ENCODE results near the gene HERPUD2. TPM values are rescaled to one million over a fixed set of nuclear protein-coding genes. Genes with fewer than 3 reads are reported as not detected.

HERPUD2 gene
- total RNA-seq, 6 experiments from 2014 or later: 21.2 to 26.5 (median 22.6) TPM

DNA sequence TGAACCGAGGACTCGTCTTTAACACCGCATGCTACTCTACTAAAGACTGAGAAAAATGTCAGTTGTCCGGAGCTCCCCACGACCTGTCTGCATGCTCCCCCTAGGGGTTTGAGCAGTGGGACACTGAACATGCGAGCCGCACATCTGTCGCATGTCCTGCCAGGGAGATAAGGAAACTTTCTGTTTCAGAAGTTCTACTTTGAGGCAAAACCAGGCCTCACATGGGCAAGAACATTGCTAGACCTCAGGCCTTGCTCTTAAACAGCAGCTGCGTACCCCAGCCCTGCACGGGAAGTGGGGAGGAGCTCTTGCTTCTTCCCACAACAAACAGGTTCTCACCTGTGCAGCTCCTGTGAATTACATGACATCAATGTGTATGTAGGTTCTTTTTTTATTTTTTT lies 30.3 kb upstream of the HERPUD2 start:
- no peaks in the 10 kb centered on the region; the same call in 1 of the 2 replicates for H3K4me1 Mint-ChIP-seq (ENCODE audit: low read depth)
- no peak overlapping the region for H3K27ac Mint-ChIP-seq
- TF ChIP-seq, protein P1, sequence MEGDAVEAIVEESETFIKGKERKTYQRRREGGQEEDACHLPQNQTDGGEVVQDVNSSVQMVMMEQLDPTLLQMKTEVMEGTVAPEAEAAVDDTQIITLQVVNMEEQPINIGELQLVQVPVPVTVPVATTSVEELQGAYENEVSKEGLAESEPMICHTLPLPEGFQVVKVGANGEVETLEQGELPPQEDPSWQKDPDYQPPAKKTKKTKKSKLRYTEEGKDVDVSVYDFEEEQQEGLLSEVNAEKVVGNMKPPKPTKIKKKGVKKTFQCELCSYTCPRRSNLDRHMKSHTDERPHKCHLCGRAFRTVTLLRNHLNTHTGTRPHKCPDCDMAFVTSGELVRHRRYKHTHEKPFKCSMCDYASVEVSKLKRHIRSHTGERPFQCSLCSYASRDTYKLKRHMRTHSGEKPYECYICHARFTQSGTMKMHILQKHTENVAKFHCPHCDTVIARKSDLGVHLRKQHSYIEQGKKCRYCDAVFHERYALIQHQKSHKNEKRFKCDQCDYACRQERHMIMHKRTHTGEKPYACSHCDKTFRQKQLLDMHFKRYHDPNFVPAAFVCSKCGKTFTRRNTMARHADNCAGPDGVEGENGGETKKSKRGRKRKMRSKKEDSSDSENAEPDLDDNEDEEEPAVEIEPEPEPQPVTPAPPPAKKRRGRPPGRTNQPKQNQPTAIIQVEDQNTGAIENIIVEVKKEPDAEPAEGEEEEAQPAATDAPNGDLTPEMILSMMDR (IDR thresholded peaks at IDR 0.05): no peak; the same call in 1 of the 2 replicates

DNA sequence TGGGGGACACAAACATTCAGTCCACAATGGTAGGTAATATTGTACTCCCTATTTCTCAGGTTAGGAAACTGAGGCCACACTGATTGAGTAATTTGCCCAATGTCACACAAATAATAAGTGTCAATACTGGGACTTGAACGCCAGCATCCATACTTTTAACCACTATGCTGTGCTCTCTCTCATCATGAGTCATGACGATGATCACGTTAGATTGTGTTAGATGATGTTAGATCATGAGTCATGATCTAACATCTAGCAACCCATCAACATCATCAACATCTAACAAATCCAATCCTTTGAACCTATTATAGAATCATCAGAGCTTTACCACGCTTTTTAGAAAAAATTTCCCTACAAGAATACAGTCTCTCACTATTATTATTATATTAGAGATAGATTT lies 28.1 kb upstream of the HERPUD2 start:
- TF ChIP-seq, protein P1 (IDR thresholded peaks at IDR 0.05): peak; percentile 36; the same call in 1 of the 2 replicates
- H3K4me1 Mint-ChIP-seq (ENCODE audit: low read depth): no peaks in the 10 kb centered on the region
- H3K36me3 Mint-ChIP-seq (ENCODE audit: low read depth): no peaks in the 10 kb centered on the region
- H3K9me3 Mint-ChIP-seq: no peaks in the 10 kb centered on the region
- peaks cover 5% of the 10 kb centered on the region for H3K27me3 Mint-ChIP-seq (ENCODE audit: insufficient read depth)
- DNase-seq: peak; percentile 47
- H3K4me3 Mint-ChIP-seq: no peak overlapping the region
- H3K27ac Mint-ChIP-seq: no peak overlapping the region

More for the DNA sequence above, 30.3 kb upstream of the HERPUD2 start:
- DNase-seq: no peak
- no peaks in the 10 kb centered on the region for H3K9me3 Mint-ChIP-seq
- H3K4me3 Mint-ChIP-seq: no peak overlapping the region
- peaks cover 13% of the 10 kb centered on the region; the same call in 1 of the 2 replicates for H3K27me3 Mint-ChIP-seq (ENCODE audit: insufficient read depth)
- H3K36me3 Mint-ChIP-seq (ENCODE audit: low read depth): no peaks in the 10 kb centered on the region

DNA sequence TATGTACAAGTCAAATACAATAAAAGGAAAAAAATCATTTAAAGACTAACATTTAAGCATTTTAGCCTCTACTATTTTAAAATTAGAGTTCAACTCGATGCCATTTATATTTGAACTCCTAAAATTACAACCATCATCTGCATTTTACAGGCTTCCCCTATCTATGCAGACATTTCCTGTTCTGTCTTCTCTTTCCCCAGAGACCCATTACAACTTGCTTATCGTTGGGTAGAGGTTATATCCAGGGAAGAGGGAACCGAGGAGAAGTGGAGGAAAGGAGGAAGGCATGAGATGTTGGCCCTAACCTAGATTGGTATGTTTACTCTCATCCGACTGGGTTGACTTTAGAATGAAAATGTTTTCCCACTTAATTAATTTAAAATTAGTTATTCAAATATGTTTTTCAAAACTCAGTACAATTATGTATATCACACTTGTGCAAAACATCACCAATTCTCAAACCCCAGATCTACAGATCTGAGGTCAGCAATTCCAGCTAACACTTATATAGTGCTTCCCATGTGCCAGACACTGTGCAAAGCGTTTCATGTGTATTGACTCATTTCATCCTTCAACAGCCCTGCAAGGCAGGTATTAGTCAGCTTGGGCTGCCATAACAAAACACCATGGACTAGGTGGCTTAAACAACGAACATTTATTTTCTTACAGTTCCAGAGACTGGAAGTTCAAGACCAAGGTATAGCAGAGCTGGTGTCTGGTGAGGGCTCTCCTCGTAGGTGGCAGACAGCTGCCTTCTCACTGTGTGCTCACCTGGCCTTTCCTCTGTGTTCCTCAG lies 27.3 kb upstream of the HERPUD2 start:
- Mint-ChIP-seq H3K4me3 (no peak overlapping the region), H3K27ac (no peak overlapping the region), H3K36me3 (ENCODE audit: low read depth) (no peaks in the 10 kb centered on the region), H3K27me3 (ENCODE audit: insufficient read depth) (peaks cover 5% of the 10 kb centered on the region), H3K9me3 (no peaks in the 10 kb centered on the region), H3K4me1 (ENCODE audit: low read depth) (no peaks in the 10 kb centered on the region)
- DNase-seq: no peak
- TF ChIP-seq, protein P1 (IDR thresholded peaks at IDR 0.05): no peak

DNA sequence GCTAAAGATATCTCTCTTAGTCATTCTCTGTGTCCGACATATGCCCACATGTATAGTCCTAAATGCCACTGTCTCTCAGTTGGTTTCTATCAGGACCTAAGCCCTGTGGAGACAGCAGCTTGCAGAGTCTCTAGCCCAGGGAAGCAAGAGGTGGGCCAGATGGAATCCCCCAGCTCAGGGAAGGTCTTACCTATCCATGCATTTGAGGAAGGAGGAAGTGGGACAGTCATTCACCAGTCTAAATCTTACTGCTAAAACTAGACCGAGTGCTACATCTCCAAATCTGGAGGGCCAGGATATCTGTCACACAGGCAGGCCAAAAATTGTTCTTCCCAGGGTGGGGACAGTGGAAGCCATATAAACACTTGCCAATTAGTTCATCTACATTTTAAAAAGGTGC lies 26.4 kb upstream of the HERPUD2 start:
- H3K27me3 Mint-ChIP-seq (ENCODE audit: insufficient read depth): peaks cover 5% of the 10 kb centered on the region
- H3K4me1 Mint-ChIP-seq (ENCODE audit: low read depth): peaks cover 5% of the 10 kb centered on the region
- DNase-seq: no peak
- H3K27ac Mint-ChIP-seq: no peak overlapping the region
- TF ChIP-seq, protein P1 (IDR thresholded peaks at IDR 0.05): no peak
- no peaks in the 10 kb centered on the region for H3K36me3 Mint-ChIP-seq (ENCODE audit: low read depth)
- H3K9me3 Mint-ChIP-seq: no peaks in the 10 kb centered on the region
- no peak overlapping the region for H3K4me3 Mint-ChIP-seq

DNA sequence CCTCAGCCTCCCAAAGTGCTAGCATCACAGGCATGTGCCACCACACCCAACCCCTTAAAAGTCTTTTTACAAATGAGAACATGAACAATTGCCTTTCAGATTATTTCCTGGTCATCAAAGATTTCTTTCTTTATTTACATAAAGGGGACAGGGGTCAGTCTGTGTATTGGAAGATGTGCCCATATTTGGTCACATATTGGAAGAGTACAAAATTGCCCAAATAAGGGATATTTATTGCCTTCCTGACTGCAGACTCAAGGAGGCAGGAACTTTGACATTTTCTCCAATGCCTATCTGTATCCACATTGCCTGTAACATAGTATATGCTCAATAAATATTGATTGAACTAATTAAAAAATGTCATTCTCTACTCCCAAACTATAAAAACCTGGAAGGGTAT lies 25.9 kb upstream of the HERPUD2 start:
- Mint-ChIP-seq H3K27me3 (ENCODE audit: insufficient read depth) (peaks cover 5% of the 10 kb centered on the region), H3K4me1 (ENCODE audit: low read depth) (peaks cover 10% of the 10 kb centered on the region), H3K27ac (no peak overlapping the region), H3K9me3 (no peaks in the 10 kb centered on the region), H3K4me3 (no peak overlapping the region), H3K36me3 (ENCODE audit: low read depth) (no peaks in the 10 kb centered on the region)
- TF ChIP-seq, protein P1 (IDR thresholded peaks at IDR 0.05): no peak
- DNase-seq: no peak
